GM19035 (cell line): ENCODE data around the gene VSIG10L2.

ENCODE experiments used
- ATAC-seq: cut with Tn5 transposase; IDR thresholded peaks from one replicate; pipeline ENCODE4 v1.9.1; 2021; ENCODE audit not compliant: unreplicated experiment

Gene VSIG10L2

GRCh38 chr11:125946712-125947418 lies 1.0 kb downstream of the VSIG10L2 start:
- no peak for ATAC-seq

- no peak for ATAC-seq
These were observed 1.8 kb downstream of the VSIG10L2 start for GRCh38 chr11:125947419-125948277.

- no peak for ATAC-seq
These were observed 2.6 kb downstream of the VSIG10L2 start for GRCh38 chr11:125948278-125949051.

- no peak for ATAC-seq
These were observed 3.7 kb downstream of the VSIG10L2 start for GRCh38 chr11:125949271-125950177.

- no peak for ATAC-seq
These were observed 4.3 kb downstream of the VSIG10L2 start for GRCh38 chr11:125950178-125950490.

GRCh38 chr11:125950696-125951651 lies 5.1 kb downstream of the VSIG10L2 start:
- no peak for ATAC-seq

GRCh38 chr11:125951731-125952130 lies 5.9 kb downstream of the VSIG10L2 start:
- ATAC-seq = no peak

GRCh38 chr11:125952559-125952958 lies 6.7 kb downstream of the VSIG10L2 start:
- ATAC-seq = no peak

- ATAC-seq = no peak
These were observed 7.1 kb downstream of the VSIG10L2 start for GRCh38 chr11:125952973-125953372.

- no peak for ATAC-seq
These were observed 7.6 kb downstream of the VSIG10L2 start for GRCh38 chr11:125953401-125953935.

GRCh38 chr11:125954123-125954944 lies 8.5 kb downstream of the VSIG10L2 start:
- ATAC-seq = no peak

- no peak for ATAC-seq
These were observed 9.2 kb downstream of the VSIG10L2 start for GRCh38 chr11:125954945-125955640.

GRCh38 chr11:125955856-125956255 lies 10.0 kb downstream of the VSIG10L2 start:
- no peak for ATAC-seq

- no peak for ATAC-seq
These were observed 10.7 kb downstream of the VSIG10L2 start for GRCh38 chr11:125956391-125957134.

GRCh38 chr11:125957618-125958332 lies 11.9 kb downstream of the VSIG10L2 start:
- no peak for ATAC-seq

- ATAC-seq = no peak
These were observed 13.1 kb downstream of the VSIG10L2 start for GRCh38 chr11:125958872-125959400.
